SKM-1 treated with dmso at 0.1 percent for 144 hours (cell line): Measurements from ENCODE around the gene MRPS35.

Experiments
- DNase-seq: peaks from one replicate; lab custom pipeline; 2025; ENCODE audit not compliant: unreplicated experiment; lab: John Stamatoyannopoulos, UW

Gene MRPS35

DNA sequence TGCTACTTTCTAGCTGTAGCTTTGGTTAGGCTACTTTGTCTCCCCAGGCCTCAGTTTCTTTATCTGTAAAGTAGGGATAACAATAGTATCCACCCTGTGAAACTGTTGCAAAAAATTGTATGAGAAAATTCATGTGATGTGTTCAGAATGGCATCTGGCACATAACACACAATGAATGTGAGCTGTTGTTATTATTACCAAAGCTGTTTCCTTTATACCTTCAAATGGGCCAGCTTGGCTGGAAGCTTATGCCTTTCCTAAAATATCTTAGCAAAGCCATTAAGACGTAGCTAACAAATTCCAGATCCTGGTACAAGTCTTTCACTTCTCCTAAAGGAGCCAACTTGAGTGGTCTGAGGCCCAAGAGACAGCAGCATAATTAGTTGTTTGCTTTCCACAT, 94.6 kb downstream of the MRPS35 start:
- no peak for DNase-seq
